Endothelial cell of umbilical vein (primary cell): ENCODE results near the gene MEX3D. TPM values are rescaled to one million over a fixed set of nuclear protein-coding genes. Genes with fewer than 3 reads are reported as not detected.

Experiments used
- BruUV-seq: library from RNA; stranded (reverse); fragments of 400-500 nt; replicated peaks from 2 replicates; lab custom pipeline; 2021; lab: Mats Ljungman, UMichigan
- CTCF ChIA-PET: fragments of 300-600, 350-600 bp; sonication (Branson Sonifier 250); formaldehyde crosslinking; loops from one replicate; lab custom pipeline; 2021; ENCODE audit warnings: antibody characterized with exemption, inconsistent platforms; lab: Charles Lee
- POLR2A ChIA-PET: fragments of 300-600, 350-600 bp; sonication (Branson Sonifier 250); formaldehyde crosslinking; loops from one replicate; lab custom pipeline; 2021; ENCODE audit warnings: antibody characterized with exemption, inconsistent platforms; lab: Charles Lee
- DNase-seq: peaks from one replicate; pipeline ENCODE4 v3.0.0-alpha.2; 2011; ENCODE audit warnings: low read depth, low spot score
- FAIRE-seq: peaks from 2 replicates; lab custom pipeline; 2011; peaks lifted over from hg19 to GRCh38; lab: Jason Lieb, UNC
- H2AFZ ChIP-seq: 2 replicates; pipeline ENCODE4 v1.6.0; 2012; ENCODE audit warnings: low read depth, low read length, control low read depth, inconsistent platforms
- H3K27ac ChIP-seq: 2 replicates; pipeline ENCODE4 v1.5.1; 2011; ENCODE audit warnings: low read depth, mild to moderate bottlenecking, control low read depth, low read length, moderate library complexity; ENCODE audit not compliant: insufficient read depth
- H3K27me3 ChIP-seq, 2 experiments: 2 replicates each; pipeline versions ENCODE4 v1.6.0 to v1.6.1; 2011; ENCODE audit warnings: low read length in 2 of 2, mixed read lengths in 1 of 2; ENCODE audit not compliant: control insufficient read depth in 2 of 2, insufficient read depth in 2 of 2
- H3K36me3 ChIP-seq, 2 experiments: 2 replicates in 1 of 2; 3 replicates in 1 of 2; pipeline ENCODE4 v1.5.1; 2011; ENCODE audit warnings: low read length in 2 of 2, mild to moderate bottlenecking in 1 of 2, moderate library complexity in 1 of 2; ENCODE audit not compliant: control insufficient read depth in 2 of 2, insufficient read depth in 2 of 2; ENCODE audit errors: extremely low read depth in 1 of 2
- H3K4me1 ChIP-seq: 3 replicates; pipeline ENCODE4 v1.5.1; 2011; ENCODE audit warnings: mild to moderate bottlenecking, low read length; ENCODE audit not compliant: control insufficient read depth, insufficient read depth; ENCODE audit errors: extremely low read depth
- H3K4me2 ChIP-seq: 2 replicates; pipeline ENCODE4 v1.6.1; 2011; ENCODE audit warnings: low read length, control low read depth, mixed read lengths; ENCODE audit not compliant: insufficient read depth
- H3K4me3 ChIP-seq, 3 experiments: fragments of 200-600 bp in 1 of 3; sonication (generic), shearing (Covaris generic) in 1 of 3; replicated peaks in 1 of 3; 2 replicates each; pipeline ENCODE4 v1.5.1; 2011 to 2016; ENCODE audit warnings: control low read depth in 3 of 3, low read length in 3 of 3, mild to moderate bottlenecking in 2 of 3, inconsistent platforms in 1 of 3, low read depth in 1 of 3, moderate library complexity in 1 of 3; ENCODE audit not compliant: insufficient read depth in 1 of 3
- H3K79me2 ChIP-seq: 2 replicates; pipeline ENCODE4 v1.6.0; 2012; ENCODE audit warnings: low read length, inconsistent platforms; ENCODE audit not compliant: control insufficient read depth, insufficient read depth
- H3K9ac ChIP-seq: replicated peaks from 2 replicates; pipeline ENCODE3; 2011; ENCODE audit warnings: low read length, control low read depth; ENCODE audit not compliant: insufficient read depth; ENCODE audit errors: extremely low read depth
- H3K9me1 ChIP-seq: replicated peaks from 3 replicates; pipeline ENCODE4 v1.6.0; 2011; ENCODE audit warnings: mild to moderate bottlenecking, low read length; ENCODE audit not compliant: control insufficient read depth, insufficient read depth; ENCODE audit errors: extremely low read depth
- H3K9me3 ChIP-seq: replicated peaks from 2 replicates; pipeline ENCODE4 v1.5.1; 2012; ENCODE audit warnings: low read length, inconsistent platforms; ENCODE audit not compliant: control insufficient read depth, insufficient read depth
- H4K20me1 ChIP-seq: replicated peaks from 2 replicates; pipeline ENCODE3; 2011; ENCODE audit warnings: mild to moderate bottlenecking, low read length; ENCODE audit not compliant: control insufficient read depth, insufficient read depth; ENCODE audit errors: extremely low read depth
- EZH2 ChIP-seq: IDR thresholded peaks from 2 replicates; pipeline ENCODE4 v1.6.1; 2012; ENCODE audit warnings: borderline replicate concordance, low read depth, mild to moderate bottlenecking, moderate library complexity, low read length, inconsistent platforms; ENCODE audit not compliant: severe bottlenecking
- FOS ChIP-seq: IDR thresholded peaks from 2 replicates; pipeline ENCODE4 v1.6.1; 2011; ENCODE audit warnings: mild to moderate bottlenecking, low read length, moderate library complexity, borderline replicate concordance; ENCODE audit not compliant: insufficient read depth
- GATA2 ChIP-seq: IDR thresholded peaks from 2 replicates; pipeline ENCODE4 v1.7.0; 2011; ENCODE audit warnings: low read depth, mild to moderate bottlenecking, moderate library complexity, mixed read lengths, low read length; ENCODE audit not compliant: insufficient read length, insufficient read depth
- JUN ChIP-seq: IDR thresholded peaks from 2 replicates; pipeline ENCODE4 v1.6.1; 2011; ENCODE audit warnings: borderline replicate concordance, low read depth; ENCODE audit not compliant: insufficient read length, insufficient read depth
- MYC ChIP-seq: IDR thresholded peaks from one replicate; pipeline ENCODE4 v1.6.1; 2011; ENCODE audit warnings: mild to moderate bottlenecking, low read depth, low read length
- POLR2A ChIP-seq: IDR thresholded peaks from 2 replicates; pipeline ENCODE4 v1.6.1; 2012; ENCODE audit warnings: low read depth, mild to moderate bottlenecking, control low read depth, low read length
- POLR2AphosphoS5 ChIP-seq: IDR thresholded peaks from 2 replicates; pipeline ENCODE4 v1.6.1; 2012; ENCODE audit warnings: low read depth, mild to moderate bottlenecking, control low read depth, low read length, moderate library complexity; ENCODE audit not compliant: insufficient read depth
- dilution Hi-C: fragments of 300-500 bp; cut with MboI; formaldehyde crosslinking; loops from one replicate; pipeline ENCODE4 v1.15.0; 2019; ENCODE audit warnings: low sequenced_read_pairs; ENCODE audit not compliant: extremely low pct_ligation_motif_present
- intact Hi-C: fragments of 100-400 bp; cut with micrococcal nuclease; formaldehyde crosslinking; loops from one replicate; pipeline ENCODE4 v1.10.0; 2022
- polyA plus RNA-seq, 4 experiments: library from polyadenylated mRNA; depleted of rRNA in 3 of 4; stranded (reverse) in 3 of 4; unstranded in 1 of 4; fragments of >200 nt; gene quantifications; 2 replicates each; pipeline versions ENCODE4 v1.2.1 to v1.2.3, GENCODE V29; 2011 to 2012; ENCODE audit warnings: missing spikeins in 1 of 4
- total RNA-seq: library from RNA; stranded (reverse); gene quantifications from 2 replicates; pipeline ENCODE4 v1.2.3, GENCODE V29; 2021
- TF ChIP-seq, protein P1 (sequence below), 2 donors: IDR thresholded peaks; 1 replicate in 1 of 2; 2 replicates in 1 of 2; pipeline ENCODE4 v1.5.1; 2011; ENCODE audit warnings: low read length in 2 of 2, mild to moderate bottlenecking in 2 of 2, moderate library complexity in 2 of 2, control low read depth in 1 of 2, inconsistent platforms in 1 of 2, low read depth in 1 of 2; ENCODE audit not compliant: insufficient read depth in 1 of 2; ENCODE audit errors: extremely low read depth in 1 of 2
- TF ChIP-seq, protein P2 (sequence below): IDR thresholded peaks from 2 replicates; pipeline ENCODE4 v1.6.1; 2011; ENCODE audit not compliant: insufficient read depth, insufficient read length

The MEX3D gene
- total and polyA plus RNA-seq, 2 donors (not counting 3 experiments of a cell fraction or from before 2014, with no cell fraction given), result 30.0 to 96.7 TPM

GRCh38 chr19:1556390-1557070 lies 11.6 kb downstream of the MEX3D start:
- intact Hi-C loops, result no loop called here
- CTCF ChIA-PET, result no interaction called here

More at GRCh38 chr19:1556390-1557070, 11.6 kb downstream of the MEX3D start:
- no peaks in the 10 kb centered on the region for H3K27me3 ChIP-seq
- TF ChIP-seq FOS (no peak), MYC (no peak), POLR2AphosphoS5 (no peak), GATA2 (no peak), POLR2A (no peak), EZH2 (no peak), JUN (no peak)
- TF ChIP-seq, protein P1, sequence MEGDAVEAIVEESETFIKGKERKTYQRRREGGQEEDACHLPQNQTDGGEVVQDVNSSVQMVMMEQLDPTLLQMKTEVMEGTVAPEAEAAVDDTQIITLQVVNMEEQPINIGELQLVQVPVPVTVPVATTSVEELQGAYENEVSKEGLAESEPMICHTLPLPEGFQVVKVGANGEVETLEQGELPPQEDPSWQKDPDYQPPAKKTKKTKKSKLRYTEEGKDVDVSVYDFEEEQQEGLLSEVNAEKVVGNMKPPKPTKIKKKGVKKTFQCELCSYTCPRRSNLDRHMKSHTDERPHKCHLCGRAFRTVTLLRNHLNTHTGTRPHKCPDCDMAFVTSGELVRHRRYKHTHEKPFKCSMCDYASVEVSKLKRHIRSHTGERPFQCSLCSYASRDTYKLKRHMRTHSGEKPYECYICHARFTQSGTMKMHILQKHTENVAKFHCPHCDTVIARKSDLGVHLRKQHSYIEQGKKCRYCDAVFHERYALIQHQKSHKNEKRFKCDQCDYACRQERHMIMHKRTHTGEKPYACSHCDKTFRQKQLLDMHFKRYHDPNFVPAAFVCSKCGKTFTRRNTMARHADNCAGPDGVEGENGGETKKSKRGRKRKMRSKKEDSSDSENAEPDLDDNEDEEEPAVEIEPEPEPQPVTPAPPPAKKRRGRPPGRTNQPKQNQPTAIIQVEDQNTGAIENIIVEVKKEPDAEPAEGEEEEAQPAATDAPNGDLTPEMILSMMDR (IDR thresholded peaks at IDR 0.05; ENCODE audit: extremely low read depth in 1 of 2, insufficient read depth in 1 of 2, low read depth in 1 of 2, low read length in 2 of 2), result no peak
- TF ChIP-seq, protein P2, sequence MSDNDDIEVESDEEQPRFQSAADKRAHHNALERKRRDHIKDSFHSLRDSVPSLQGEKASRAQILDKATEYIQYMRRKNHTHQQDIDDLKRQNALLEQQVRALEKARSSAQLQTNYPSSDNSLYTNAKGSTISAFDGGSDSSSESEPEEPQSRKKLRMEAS, result no peak
- dilution Hi-C loops, result no loop called here
- DNase-seq (no peak), FAIRE-seq (no peak)
- no peak overlapping the region for H3K4me3 ChIP-seq
- H2AFZ ChIP-seq, result no peak overlapping the region
- H3K9me1 ChIP-seq, result no peaks in the 10 kb centered on the region
- H4K20me1 ChIP-seq, result no peaks in the 10 kb centered on the region
- H3K4me2 ChIP-seq, result no peak overlapping the region
- no peak overlapping the region for H3K9ac ChIP-seq
- H3K9me3 ChIP-seq, result no peaks in the 10 kb centered on the region
- no peak overlapping the region for H3K27ac ChIP-seq
- BruUV-seq, result TSS peak; percentile 43
- peaks cover 38% of the 10 kb centered on the region for H3K79me2 ChIP-seq
- H3K4me1 ChIP-seq, result no peaks in the 10 kb centered on the region
- POLR2A ChIA-PET, result no interaction called here
- peaks cover 10 to 14% of the 10 kb centered on the region in 2 experiments for H3K36me3 ChIP-seq
